Pulmonary artery endothelial cell (primary cell): Measurements from ENCODE around the gene ADAMTS2. TPM values are rescaled to one million over a fixed set of nuclear protein-coding genes. Genes with fewer than 3 reads are reported as not detected.

Source experiments
- DNase-seq: peaks from one replicate; pipeline ENCODE4 v3.0.0-alpha.2; 2011; ENCODE audit warnings: low read depth, low spot score
- total RNA-seq: library from RNA; depleted of rRNA; stranded (reverse); fragments of >200 nt; gene quantifications from 2 replicates; pipeline ENCODE4 v1.2.3, GENCODE V29; 2014

ADAMTS2 gene
- total RNA-seq, 1 donor from 2014 or later: not detected

DNA sequence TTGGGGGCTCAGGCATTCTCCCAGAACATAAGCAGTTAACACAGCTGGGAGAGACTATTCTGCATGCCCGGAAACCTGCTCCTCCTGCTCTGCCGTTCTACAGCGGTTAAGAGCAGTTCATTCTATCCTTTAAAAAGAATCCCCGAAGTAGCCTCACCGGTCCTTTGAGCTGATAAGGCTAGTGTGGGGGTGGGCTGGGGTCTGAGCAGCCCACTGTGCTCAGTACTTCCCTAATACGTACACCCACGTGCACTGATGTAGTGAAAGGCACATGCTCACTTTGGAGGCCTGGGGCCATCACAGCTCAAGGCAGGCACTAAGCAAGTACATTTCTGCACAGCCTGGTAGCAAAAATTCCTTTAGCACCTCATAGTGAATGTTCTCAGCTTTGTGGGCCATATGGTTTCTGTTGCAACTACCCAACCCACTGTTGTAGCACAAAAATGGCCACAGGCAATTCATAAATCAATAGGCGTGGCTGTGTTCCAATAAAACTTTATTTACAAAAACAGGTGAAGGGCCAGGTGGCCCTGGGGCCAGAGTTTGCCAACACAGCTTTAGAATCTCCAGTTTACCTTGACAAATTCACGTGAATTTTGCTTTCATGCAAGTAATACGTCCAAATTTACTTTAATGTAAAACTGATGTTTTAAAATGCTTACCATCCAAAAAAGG lies 148.7 kb downstream of the ADAMTS2 start:
- no peak for DNase-seq

GRCh38 chr5:179195561-179196404 lies 149.5 kb downstream of the ADAMTS2 start:
- DNase-seq: no peak

DNA sequence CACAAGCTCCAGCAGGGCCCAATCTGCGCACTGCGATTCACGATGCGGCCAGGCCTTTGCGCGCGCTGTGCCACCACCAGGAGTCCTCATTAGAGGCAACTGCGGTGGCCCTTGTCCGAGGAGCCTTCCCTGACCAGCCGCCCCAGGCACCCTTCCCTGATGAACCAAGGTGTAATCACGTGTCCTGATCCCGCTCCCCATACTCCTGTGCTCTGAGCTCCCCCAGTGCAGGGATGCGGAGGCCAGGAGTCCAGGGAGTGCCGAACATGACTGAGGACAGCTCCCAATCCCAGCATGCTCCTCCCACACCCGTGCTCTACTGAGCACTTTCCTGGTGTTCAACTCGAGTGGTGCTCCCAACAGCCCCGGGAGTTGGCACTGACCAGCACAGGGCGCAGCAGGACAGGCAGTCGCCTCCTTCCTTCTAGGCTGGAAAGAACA lies 150.3 kb downstream of the ADAMTS2 start:
- no peak for DNase-seq

- no peak for DNase-seq
Observed at GRCh38 chr5:179194201-179194910, 150.9 kb downstream of the ADAMTS2 start.

GRCh38 chr5:179193746-179194145 lies 151.5 kb downstream of the ADAMTS2 start:
- DNase-seq: no peak

DNA sequence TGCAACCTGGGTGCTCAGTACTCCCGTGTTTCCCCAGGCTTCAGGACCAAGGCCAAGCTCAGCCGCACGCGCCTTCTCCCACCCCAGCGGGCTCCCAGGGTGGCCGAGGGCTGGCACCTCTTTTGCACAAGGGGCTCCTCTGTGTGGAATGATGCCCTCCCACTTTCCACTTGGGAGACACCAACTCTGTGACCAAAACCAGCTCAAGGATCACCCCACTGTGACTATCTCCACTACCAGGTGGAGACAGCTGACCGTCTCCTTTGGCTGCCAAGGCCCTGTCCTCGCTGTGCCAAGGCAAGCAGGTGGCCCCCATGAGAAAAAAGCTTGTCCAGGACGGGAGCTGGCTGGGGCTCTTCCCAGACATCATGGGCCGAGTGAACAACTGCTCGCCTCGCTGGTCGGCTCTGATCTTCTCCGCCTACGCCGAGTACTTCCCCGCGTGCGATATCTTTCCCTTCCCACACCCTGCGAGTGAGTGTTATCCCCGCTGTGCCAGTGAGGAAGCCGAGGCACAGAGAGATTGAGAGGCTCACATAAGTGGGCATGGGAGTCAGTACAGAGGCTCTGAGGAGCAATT lies 152.3 kb downstream of the ADAMTS2 start:
- no peak for DNase-seq

- DNase-seq: no peak
Observed at GRCh38 chr5:179192185-179192890, 152.9 kb downstream of the ADAMTS2 start.

GRCh38 chr5:179191506-179192184 lies 153.6 kb downstream of the ADAMTS2 start:
- no peak for DNase-seq

GRCh38 chr5:179190851-179191505 lies 154.3 kb downstream of the ADAMTS2 start:
- no peak for DNase-seq

DNA sequence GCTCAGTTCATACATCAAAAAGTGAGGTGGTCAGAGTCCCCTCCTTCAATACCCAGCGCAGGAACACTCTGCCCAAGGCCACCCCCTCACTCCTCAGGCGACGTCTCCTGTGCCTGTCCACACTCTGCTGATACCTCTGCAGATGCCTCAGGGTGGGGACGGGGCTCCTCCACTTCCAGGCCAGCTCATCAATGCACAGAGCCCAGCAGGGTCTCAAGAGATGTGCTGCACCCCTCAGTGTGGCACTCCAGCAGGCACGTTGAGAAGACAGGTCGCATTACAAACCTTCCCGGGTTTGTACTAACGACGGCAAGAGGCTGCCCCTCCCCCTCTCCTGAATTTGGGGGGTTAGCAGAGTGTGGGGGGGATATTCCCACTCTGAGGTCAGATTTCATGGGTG lies 156.6 kb downstream of the ADAMTS2 start:
- no peak for DNase-seq

- no peak for DNase-seq
Observed at GRCh38 chr5:179187681-179188575, 157.3 kb downstream of the ADAMTS2 start.

DNA sequence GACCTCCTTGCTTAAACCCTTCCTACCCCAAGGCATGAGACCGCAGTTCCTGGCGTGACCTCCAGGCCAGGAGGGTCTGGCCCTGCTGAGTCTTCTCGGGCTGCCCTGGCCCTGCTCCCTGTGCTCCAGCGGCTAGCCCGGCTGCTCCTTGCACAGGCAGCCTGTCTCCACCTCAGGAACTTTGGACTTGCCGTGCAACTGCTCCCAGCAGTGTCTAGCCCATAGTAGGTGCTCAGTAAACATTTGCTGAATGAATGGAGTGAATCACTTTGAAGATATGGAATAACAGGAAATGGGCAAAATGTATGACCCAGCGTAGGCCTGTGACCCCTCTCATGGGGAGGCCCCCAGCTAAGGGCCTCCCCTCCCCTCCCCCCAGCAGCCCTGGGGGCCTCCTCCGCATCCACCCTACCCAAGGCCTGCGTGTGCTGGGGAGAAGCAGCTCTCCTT lies 158.0 kb downstream of the ADAMTS2 start:
- DNase-seq: no peak

DNA sequence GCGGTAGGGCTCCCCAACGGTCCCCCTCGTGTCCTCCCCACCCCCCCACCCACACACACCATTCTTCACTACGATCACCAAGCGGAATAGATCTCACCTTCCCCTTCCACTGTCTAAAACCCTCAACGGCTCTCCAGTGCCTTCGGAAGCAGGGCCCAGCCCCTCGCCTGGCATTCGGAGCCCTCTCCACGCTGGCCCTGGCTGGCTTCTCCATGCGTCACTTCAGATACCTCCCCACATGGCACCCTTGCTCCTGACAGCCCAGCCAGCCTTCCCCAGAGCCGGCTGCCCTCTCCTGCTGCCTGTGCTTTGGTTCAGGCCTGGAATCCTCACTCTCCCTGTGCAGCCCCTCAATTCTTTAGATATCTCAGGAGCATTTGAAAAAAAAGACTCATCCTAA lies 158.5 kb downstream of the ADAMTS2 start:
- DNase-seq: no peak

- no peak for DNase-seq
Observed at GRCh38 chr5:179185941-179186411, 159.3 kb downstream of the ADAMTS2 start.

DNA sequence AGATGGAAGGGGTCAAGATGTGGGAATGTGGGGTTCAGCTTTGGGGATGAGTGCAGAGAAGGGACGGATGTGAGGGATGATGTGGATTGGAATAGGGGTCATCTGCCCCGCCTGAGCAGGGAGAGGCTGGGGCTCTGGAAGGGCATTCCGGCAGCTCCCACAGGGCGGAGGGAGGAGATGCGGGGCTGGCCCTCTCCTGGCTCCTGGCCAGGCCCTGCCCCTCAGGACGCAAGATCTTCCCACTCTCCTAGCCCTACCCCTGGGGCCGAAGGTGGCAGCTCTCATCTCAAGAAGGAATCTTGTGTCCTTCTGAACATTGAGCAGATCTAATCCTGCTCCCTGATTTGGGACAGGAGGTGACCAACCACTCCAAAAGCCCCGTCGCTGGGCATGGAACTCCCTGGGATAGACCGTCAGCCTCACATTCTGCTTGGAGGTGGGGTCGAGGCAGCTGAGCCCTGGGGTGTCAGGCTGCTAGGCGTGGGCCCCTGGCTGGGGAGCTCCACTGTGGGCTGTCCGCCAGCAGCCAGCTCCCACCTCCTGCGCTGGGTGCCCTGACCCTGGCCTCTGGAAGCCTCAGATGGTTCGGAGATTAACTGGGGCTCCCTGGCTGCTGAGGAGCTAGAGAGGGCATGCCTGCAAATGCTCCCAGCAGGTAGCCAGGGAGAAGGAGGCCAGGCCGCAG lies 159.9 kb downstream of the ADAMTS2 start:
- DNase-seq: no peak

DNA sequence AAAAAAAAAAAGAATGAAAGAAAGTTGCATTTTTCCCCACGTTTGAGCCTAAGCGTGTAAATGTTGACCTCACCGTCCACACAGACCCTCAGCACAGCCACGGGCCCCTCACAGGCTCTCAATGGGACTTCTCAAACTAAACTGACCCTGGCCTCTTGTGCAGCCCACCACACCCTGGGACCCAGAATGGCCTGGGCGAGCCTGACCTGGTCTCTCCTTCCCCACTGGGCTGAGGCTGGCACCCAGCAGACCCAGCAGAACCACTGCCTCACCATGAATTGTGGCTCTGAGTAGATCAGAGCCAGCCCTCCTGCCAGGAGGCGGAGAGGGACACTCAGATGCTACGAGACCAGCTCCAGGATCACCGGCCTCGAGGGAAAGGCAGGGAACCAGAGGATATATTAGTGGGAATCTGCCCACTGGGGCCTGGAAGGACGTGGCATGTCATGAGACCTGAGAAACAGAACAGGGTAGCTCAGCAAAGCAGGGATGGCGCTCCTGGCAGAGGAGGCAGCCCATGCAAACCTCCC lies 160.7 kb downstream of the ADAMTS2 start:
- DNase-seq: no peak

- no peak for DNase-seq
Observed at GRCh38 chr5:179183481-179183880, 161.8 kb downstream of the ADAMTS2 start.

DNA sequence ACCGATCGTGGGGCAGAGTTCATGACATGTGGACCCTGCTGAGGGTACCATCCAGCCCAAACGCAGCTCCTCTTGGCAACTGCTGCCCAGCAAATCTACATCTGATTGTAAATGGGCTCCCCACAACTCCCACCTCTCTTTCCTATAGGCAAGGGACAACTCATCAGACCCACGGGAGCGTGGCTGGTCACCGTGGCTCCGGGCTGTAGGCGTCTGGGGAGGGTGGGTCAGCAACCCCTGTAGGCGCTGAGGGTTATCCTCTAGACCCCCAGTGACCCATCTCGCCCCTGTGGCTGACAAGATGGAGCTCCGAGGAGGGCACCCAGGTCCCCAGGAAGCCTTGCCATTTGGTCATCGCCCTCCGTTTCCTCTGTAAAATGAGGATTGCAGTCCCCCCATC lies 162.7 kb downstream of the ADAMTS2 start:
- DNase-seq: no peak
